Spleen (tissue), 11 donors: Measurements from ENCODE around the gene GSN. TPM values are rescaled to one million over a fixed set of nuclear protein-coding genes. Genes with fewer than 3 reads are reported as not detected.

Experiments
- DNase-seq: peaks from one replicate; pipeline ENCODE4 v3.0.0-alpha.2; 2020
- H3K27ac ChIP-seq, 8 donors: fragments of 200-600 bp; sonication (generic) in 7 of 8; 1 replicate in 4 of 8; 2 replicates in 4 of 8; pipeline versions ENCODE4 v1.5.0 to v1.8.0; 2016 to 2021; ENCODE audit warnings: inconsistent platforms in 4 of 8, mild to moderate bottlenecking in 4 of 8, moderate library complexity in 1 of 8
- H3K27me3 ChIP-seq, 7 donors: fragments of 200-600 bp; sonication (generic) in 6 of 7; replicated peaks in 1 of 7; 1 replicate in 4 of 7; 2 replicates in 3 of 7; pipeline versions ENCODE4 v1.5.0 to v1.8.0; 2016 to 2021; ENCODE audit warnings: inconsistent platforms in 3 of 7, mild to moderate bottlenecking in 1 of 7
- H3K36me3 ChIP-seq, 6 donors: fragments of 200-600 bp; sonication (generic) in 5 of 6; 1 replicate in 4 of 6; 2 replicates in 2 of 6; pipeline versions ENCODE4 v1.5.0 to v1.8.0; 2016 to 2021; ENCODE audit warnings: inconsistent platforms in 2 of 6
- H3K4me1 ChIP-seq, 6 donors: fragments of 200-600 bp; sonication (generic) in 5 of 6; 1 replicate in 3 of 6; 2 replicates in 3 of 6; pipeline versions ENCODE4 v1.5.0 to v1.8.0; 2016 to 2021; ENCODE audit warnings: inconsistent platforms in 3 of 6
- H3K4me3 ChIP-seq, 8 donors: fragments of 200-600 bp; sonication (generic) in 7 of 8; 1 replicate in 4 of 8; 2 replicates in 4 of 8; pipeline versions ENCODE4 v1.5.0 to v1.8.0; 2016 to 2021; ENCODE audit warnings: inconsistent platforms in 4 of 8, mild to moderate bottlenecking in 4 of 8, moderate library complexity in 2 of 8
- H3K9me3 ChIP-seq, 8 donors: fragments of 200-600 bp; sonication (generic) in 7 of 8; 1 replicate in 4 of 8; 2 replicates in 4 of 8; pipeline versions ENCODE4 v1.5.0 to v1.8.0; 2016 to 2021; ENCODE audit warnings: inconsistent platforms in 4 of 8
- POLR2A ChIP-seq, 3 donors: fragments of 450-650 bp; IDR thresholded peaks; one replicate each; pipeline ENCODE4 v1.5.1; 2017; ENCODE audit warnings: antibody characterized with exemption in 3 of 3, mild to moderate bottlenecking in 1 of 3
- POLR2AphosphoS5 ChIP-seq, 3 donors: sonication (generic); formaldehyde crosslinking; IDR thresholded peaks; one replicate each; pipeline ENCODE4 v1.5.1; 2017; ENCODE audit warnings: antibody characterized with exemption in 3 of 3
- WGBS, 5 donors: extraction: QIAGEN DNeasy Blood & Tissue Kit in 3 of 5; methylation state at CpG; one replicate each; pipeline versions ENCODE4 v1.1.5 to v1.1.7; 2013 to 2018; 5-methylcytosine and 5-hydroxymethylcytosine counted together
- intact Hi-C: fragments of 100-400 bp; cut with DNase I; formaldehyde crosslinking; loops from one replicate; pipeline ENCODE4 v1.15.0; 2023; ENCODE audit warnings: low total_unique reads
- polyA plus RNA-seq, 3 donors: library from polyadenylated mRNA; stranded (reverse); fragments of 200-250 nt; gene quantifications; one replicate each; pipeline ENCODE4 v1.2.1, GENCODE V29; 2013
- total RNA-seq, 7 donors: library from RNA; depleted of rRNA in 3 of 7; stranded (reverse); fragments of >200 nt in 3 of 7; fragmentation: NEBNext Ultra II Directional in 4 of 7; extraction: Animal tissue kit (Norgen Biotek cat#: 25700) in 4 of 7; gene quantifications; one replicate each; pipeline versions ENCODE4 v1.1.0 to v1.2.1, GENCODE V29; 2016 to 2021
- TF ChIP-seq, protein P1 (sequence below), 11 experiments: fragments of 200-600 bp in 7 of 11; fragments of 450-650 bp in 4 of 11; sonication (generic) in 4 of 11; IDR thresholded peaks in 8 of 11; conservative IDR thresholded peaks in 3 of 11; 1 replicate in 7 of 11; 2 replicates in 4 of 11; pipeline versions ENCODE4 v1.4.0 to v1.8.0; 2016 to 2021; ENCODE audit warnings: antibody characterized with exemption in 11 of 11, inconsistent platforms in 4 of 11, mild to moderate bottlenecking in 1 of 11
- donor health status: healthy with polysubstance abuse.
- donor health status: DM: no; HTN: no; CAD: no; lungs with moderate emphysema.
- donor health status: DM: no; HTN: no; CAD: no.
- donor health status: Bipolar disorder and iron deficiency.
- donor health status: healthy.
- donor health status: DM: no; HTN: no; CAD: no.
- donor health status: DM: yes; HTN: yes; CAD: no.

The GSN gene
- total and polyA plus RNA-seq, 10 donors = 115 to 432 (median 227) TPM

DNA sequence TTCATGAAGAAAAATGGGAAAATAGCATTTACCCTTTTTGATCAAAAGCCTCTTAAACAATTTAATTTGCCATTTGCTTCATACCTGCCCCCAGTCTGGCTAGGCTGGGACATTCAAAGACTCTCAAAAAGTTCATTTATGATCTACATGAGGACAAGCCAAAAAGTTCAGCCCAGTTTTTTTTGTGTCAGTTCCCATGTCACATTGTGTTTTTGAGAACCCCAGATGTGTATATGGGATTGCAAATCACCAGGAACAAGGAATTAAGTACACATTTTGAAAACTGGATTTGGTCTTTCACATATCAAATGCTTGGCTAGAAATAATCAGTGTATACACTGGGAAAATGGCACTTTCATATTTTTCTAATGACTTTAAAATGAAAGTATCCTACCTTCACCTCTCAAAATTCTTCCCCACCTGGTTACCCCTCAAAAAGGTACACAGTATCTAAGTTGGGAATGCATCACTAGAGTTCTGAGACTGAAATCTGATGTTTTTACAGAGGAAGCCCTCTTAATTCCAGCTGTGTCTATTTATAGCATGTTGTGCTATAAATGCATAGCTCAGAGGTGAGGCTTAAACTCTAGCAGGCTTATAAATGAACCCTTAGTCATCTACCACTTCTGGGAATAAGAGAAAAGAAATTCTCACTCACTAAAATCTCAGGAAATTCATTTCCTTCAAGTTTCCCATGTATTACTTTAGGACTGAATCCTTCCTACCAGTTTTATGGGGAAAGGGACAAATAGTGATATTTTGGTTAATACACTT lies 92.8 kb downstream of the GSN start:
- Histone ChIP-seq H3K4me3 (no peak overlapping the region), H3K27me3 (no peaks in the 10 kb centered on the region), H3K4me1 (peaks cover 51 to 100% (median 98%) of the 10 kb centered on the region in 6 donors), H3K27ac (peak overlapping the region in 7 of 8 donors; percentile 80 to 97 (median 96)), H3K36me3 (peaks cover 0 to 15% (median 1%) of the 10 kb centered on the region in 6 donors), H3K9me3 (no peaks in the 10 kb centered on the region)
- intact Hi-C loops = no loop called here
- TF ChIP-seq POLR2A (IDR thresholded peaks at IDR 0.05) = no peak
- TF ChIP-seq POLR2AphosphoS5 (IDR thresholded peaks at IDR 0.05) = no peak
- TF ChIP-seq, protein P1, sequence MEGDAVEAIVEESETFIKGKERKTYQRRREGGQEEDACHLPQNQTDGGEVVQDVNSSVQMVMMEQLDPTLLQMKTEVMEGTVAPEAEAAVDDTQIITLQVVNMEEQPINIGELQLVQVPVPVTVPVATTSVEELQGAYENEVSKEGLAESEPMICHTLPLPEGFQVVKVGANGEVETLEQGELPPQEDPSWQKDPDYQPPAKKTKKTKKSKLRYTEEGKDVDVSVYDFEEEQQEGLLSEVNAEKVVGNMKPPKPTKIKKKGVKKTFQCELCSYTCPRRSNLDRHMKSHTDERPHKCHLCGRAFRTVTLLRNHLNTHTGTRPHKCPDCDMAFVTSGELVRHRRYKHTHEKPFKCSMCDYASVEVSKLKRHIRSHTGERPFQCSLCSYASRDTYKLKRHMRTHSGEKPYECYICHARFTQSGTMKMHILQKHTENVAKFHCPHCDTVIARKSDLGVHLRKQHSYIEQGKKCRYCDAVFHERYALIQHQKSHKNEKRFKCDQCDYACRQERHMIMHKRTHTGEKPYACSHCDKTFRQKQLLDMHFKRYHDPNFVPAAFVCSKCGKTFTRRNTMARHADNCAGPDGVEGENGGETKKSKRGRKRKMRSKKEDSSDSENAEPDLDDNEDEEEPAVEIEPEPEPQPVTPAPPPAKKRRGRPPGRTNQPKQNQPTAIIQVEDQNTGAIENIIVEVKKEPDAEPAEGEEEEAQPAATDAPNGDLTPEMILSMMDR (IDR thresholded peaks at IDR 0.05 in 8 of 11, conservative IDR thresholded peaks at IDR 0.05 in 3 of 11) = no peak
- no peak for DNase-seq

DNA sequence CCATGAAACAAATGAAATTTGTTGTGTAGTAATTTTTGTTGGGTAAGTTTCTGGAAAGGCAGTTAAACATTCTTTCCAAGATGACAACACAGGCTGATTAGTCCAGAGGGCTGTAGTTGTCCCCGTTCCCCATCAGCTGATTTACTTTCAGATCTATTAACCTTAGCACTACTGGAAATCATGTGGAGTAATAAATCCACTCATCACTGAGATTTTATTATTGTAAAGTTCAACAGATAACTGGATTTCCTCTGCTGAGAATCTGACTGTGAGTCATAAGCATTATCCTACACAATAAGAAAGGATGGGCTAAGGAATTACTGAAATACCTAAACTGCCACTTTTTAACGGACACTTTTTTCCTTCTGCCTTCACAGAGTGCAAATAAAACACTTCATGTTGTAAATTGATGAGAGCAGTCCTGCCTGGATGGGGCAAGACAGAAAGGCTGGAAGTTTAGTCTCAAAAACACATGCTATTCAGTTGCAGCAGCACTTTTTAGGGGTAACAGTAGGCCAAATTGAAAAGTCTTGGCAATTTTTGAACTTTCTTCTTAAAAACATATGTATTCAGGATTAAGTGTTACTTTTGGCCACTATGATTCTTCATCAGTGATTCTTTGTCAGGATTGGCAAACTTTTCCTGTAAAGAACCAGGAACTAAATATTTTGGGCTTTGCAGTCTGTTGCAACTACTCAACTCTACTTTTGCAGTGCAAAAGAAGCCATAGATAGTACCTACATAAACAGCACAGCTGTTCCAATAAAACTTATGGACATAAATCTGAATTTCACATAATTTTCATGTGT lies 95.1 kb downstream of the GSN start:
- TF ChIP-seq POLR2A (IDR thresholded peaks at IDR 0.05) = no peak
- TF ChIP-seq POLR2AphosphoS5 (IDR thresholded peaks at IDR 0.05) = no peak
- TF ChIP-seq, protein P1 (IDR thresholded peaks at IDR 0.05 in 8 of 11, conservative IDR thresholded peaks at IDR 0.05 in 3 of 11) = no peak
- Histone ChIP-seq H3K4me1 (peaks cover 35 to 100% (median 99%) of the 10 kb centered on the region in 6 donors), H3K9me3 (no peaks in the 10 kb centered on the region), H3K36me3 (peaks cover 0 to 20% (median 0%) of the 10 kb centered on the region in 6 donors), H3K27me3 (no peaks in the 10 kb centered on the region), H3K4me3 (peak overlapping the region in 2 of 8 donors; percentile 0 to 44), H3K27ac (peak overlapping the region in 7 of 8 donors; percentile 80 to 97 (median 96))
- DNase-seq = no peak
- intact Hi-C loops = no loop called here
- 17 to 48% (median 25%) methylated on average over 2 of the region's 2 CpGs for WGBS, 5 donors

DNA sequence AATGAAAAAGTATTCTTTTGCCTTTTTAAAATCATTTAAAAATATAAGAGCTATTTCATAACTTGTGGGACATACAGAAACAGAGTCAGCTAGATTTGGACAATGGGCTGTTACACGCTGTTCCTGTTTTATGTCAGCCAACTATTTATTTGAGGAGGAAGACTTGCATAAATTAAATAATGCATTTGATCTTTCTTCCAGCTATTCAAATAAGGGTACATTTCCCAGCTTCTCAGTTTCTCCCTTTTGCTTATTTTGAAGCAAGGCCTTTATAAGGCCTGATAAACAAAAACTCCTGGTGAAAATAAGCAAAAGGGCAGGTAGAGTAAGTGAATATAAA lies 95.6 kb downstream of the GSN start:
- intact Hi-C loops = no loop called here
- Histone ChIP-seq H3K27me3 (no peaks in the 10 kb centered on the region), H3K36me3 (peaks cover 0 to 20% (median 0%) of the 10 kb centered on the region in 6 donors), H3K4me1 (peaks cover 29 to 100% (median 97%) of the 10 kb centered on the region in 6 donors), H3K9me3 (no peaks in the 10 kb centered on the region), H3K27ac (peak overlapping the region in 7 of 8 donors; percentile 80 to 97 (median 96)), H3K4me3 (peak overlapping the region in 2 of 8 donors; percentile 0 to 44)
- TF ChIP-seq POLR2AphosphoS5 (IDR thresholded peaks at IDR 0.05) (no peak), POLR2A (IDR thresholded peaks at IDR 0.05) (no peak)
- TF ChIP-seq, protein P1 (IDR thresholded peaks at IDR 0.05 in 8 of 11, conservative IDR thresholded peaks at IDR 0.05 in 3 of 11) = no peak
- DNase-seq = no peak
- 28 to 44% (median 39%) methylated on average over 1 of the region's 1 CpG for WGBS, 5 donors

DNA sequence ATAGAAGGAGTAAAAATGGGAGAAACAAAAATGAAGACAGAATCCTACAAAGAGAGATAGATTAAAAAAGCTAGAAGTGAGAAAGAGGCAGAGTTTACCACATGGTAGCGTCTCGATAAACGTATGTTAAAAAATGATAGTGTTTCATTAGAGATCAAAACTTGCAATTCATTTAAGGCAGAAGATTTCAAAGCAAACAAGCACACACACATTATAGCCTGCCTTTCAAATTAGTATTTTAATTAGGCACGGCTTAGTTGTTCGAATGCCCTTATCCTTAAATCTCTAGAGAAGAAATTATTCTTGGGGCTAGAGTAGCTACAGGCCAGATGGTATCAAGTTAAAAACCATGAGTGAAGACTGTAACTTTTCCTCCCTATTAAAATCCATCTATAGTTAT lies 96.1 kb downstream of the GSN start:
- Histone ChIP-seq H3K27me3 (no peaks in the 10 kb centered on the region), H3K27ac (peak overlapping the region in 7 of 8 donors; percentile 80 to 97 (median 96)), H3K4me1 (peaks cover 25 to 100% (median 95%) of the 10 kb centered on the region in 6 donors), H3K9me3 (no peaks in the 10 kb centered on the region), H3K36me3 (peaks cover 0 to 20% (median 0%) of the 10 kb centered on the region in 6 donors), H3K4me3 (peak overlapping the region in 1 of 8 donors; percentile 44)
- 62 to 82% (median 75%) methylated on average over 5 of the region's 5 CpGs for WGBS, 5 donors
- no peak for DNase-seq
- TF ChIP-seq POLR2AphosphoS5 (IDR thresholded peaks at IDR 0.05) (no peak), POLR2A (IDR thresholded peaks at IDR 0.05) (no peak)
- intact Hi-C loops = no loop called here
